Activated T-cell treated with anti-CD3 and anti-CD28 coated beads, Interleukin-2, amount 50 U/mL, for 24 hours (primary cell): ENCODE results near the gene AMMECR1.

Source experiments
- DNase-seq: peaks from one replicate; pipeline ENCODE4 v3.0.0-alpha.2; 2020
- H3K27ac Mint-ChIP-seq: 2 replicates; pipeline ENCODE4 v1.8.0; 2020; ENCODE audit warnings: mild to moderate bottlenecking, mixed read lengths
- H3K27me3 Mint-ChIP-seq: 2 replicates; pipeline ENCODE4 v1.8.0; 2020; ENCODE audit warnings: mixed read lengths
- H3K36me3 Mint-ChIP-seq: 2 replicates; pipeline ENCODE4 v1.8.0; 2020; ENCODE audit warnings: low read depth, mixed read lengths
- H3K4me1 Mint-ChIP-seq: 2 replicates; pipeline ENCODE4 v1.8.0; 2020; ENCODE audit warnings: low read depth, mixed read lengths
- H3K4me3 Mint-ChIP-seq: 2 replicates; pipeline ENCODE4 v1.8.0; 2020; ENCODE audit warnings: mild to moderate bottlenecking, moderate library complexity, mixed read lengths
- H3K9me3 Mint-ChIP-seq: 2 replicates; pipeline ENCODE4 v1.8.0; 2020; ENCODE audit warnings: mixed read lengths

Gene AMMECR1

GRCh38 chrX:110145854-110146253 is 172.0 kb downstream of the AMMECR1 start:
- no peaks in the 10 kb centered on the region for H3K9me3 Mint-ChIP-seq
- no peak overlapping the region for H3K4me3 Mint-ChIP-seq
- no peak for DNase-seq
- no peak overlapping the region for H3K27ac Mint-ChIP-seq
- peaks cover 3% of the 10 kb centered on the region for H3K27me3 Mint-ChIP-seq
- H3K36me3 Mint-ChIP-seq, result peaks cover 2% of the 10 kb centered on the region
- peaks cover 3% of the 10 kb centered on the region for H3K4me1 Mint-ChIP-seq

GRCh38 chrX:110145311-110145710 is 172.6 kb downstream of the AMMECR1 start:
- Mint-ChIP-seq H3K4me1 (peaks cover 3% of the 10 kb centered on the region), H3K27me3 (peaks cover 3% of the 10 kb centered on the region), H3K9me3 (no peaks in the 10 kb centered on the region), H3K36me3 (peaks cover 2% of the 10 kb centered on the region), H3K4me3 (no peak overlapping the region), H3K27ac (no peak overlapping the region)
- DNase-seq, result no peak
